ENCODE measurements around the gene UVSSA.
"Not testable (repeated sequence)": the region's sequence is repeated elsewhere in the genome, so short reads cannot be mapped to it uniquely, and the experiment has no call there.

UVSSA gene

DNA sequence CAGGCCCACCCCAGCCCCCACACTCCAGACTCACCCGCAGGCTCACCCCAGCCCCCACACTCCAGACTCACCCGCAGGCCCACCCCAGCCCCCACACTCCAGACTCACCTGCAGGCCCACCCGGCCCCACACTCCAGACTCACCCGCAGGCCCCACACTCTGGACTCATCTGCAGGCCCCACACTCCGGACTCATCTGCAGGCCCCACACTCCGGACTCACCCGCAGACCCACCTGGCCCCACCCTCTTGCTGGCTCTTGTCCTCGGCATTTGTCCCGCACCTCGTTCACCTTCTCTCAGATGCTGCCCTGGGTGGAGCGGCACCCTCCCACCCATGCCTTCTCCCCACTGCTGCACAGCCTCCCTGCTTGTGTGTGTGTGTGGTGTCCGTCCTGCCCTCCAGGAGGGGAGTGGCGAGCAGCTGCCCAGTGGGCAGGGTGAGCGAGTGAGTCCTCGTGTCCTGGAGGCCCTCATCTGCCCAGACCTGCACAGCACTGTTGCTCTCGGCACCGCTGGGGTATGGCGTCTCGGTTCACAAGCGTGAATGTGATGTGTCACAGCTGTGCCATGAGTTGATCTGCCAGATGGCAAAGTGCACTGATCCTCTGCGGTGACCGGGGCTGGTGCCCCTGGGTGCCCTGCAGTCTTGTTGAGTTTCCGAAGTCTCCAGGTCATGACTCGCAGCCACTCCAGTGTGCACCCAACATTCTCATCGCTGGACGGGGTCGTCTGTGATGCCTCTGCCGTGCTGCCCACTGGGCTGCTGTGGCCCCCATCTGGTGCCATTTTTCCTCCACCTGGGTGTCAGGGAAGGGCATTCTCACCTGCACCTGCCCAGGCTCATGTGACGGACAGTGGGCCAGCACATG is 29.6 kb upstream of the UVSSA start:
- no peak for DNase-seq (ENCODE audit: low read depth)

DNA sequence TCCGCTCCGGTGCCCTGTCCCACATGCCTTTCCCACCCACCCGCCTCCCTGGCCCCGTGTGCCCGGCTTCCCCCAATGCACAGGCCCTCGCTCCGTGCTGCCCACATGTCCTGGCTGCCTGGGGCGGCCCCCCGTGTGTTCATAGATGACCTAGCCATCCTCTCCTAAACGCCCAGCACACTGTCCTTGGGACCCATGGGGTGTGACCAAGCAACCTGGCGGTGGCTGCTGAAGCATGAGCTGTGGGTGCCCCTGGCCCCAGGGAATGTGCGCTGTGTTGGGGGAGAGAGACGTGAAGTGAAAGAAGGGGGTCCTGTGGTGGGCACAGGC is 29.0 kb upstream of the UVSSA start:
- no peak for DNase-seq (ENCODE audit: low read depth)

DNA sequence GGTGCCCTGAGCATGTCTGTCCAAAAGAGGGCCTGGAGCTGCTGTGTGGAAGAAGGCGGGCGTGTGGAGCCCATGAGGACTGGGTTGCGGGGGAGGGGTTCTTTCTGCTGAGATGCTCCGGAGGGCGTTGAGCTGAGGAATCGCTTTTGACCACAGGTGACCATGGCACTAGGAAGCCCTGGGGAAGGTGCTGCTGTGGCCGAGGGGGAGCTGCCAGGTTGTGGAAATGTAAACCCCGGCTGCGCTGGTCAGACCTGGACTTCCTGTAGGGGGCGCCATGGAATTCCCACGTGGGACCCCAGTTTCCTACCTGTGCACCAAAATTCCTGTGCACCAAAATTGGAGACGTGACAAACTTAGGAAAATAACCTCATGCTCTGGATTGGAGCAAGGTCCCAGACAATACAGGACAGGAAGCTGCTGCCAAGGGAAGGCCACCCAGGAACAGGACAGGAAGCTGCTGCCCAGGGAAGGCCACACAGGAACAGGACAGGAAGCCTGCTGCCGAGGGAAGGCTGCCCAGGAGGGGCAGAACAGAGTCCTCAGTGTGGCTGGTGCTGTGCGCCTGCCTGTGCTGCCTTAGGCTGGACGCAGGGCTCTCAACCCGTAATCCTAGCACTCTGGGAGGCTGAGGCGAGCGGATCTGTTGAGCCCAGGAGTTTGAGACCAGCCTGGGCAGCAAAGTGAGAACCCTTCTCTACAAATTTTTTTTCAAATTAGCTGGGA is 28.4 kb upstream of the UVSSA start:
- peak; percentile 29 for DNase-seq (ENCODE audit: low read depth)

DNA sequence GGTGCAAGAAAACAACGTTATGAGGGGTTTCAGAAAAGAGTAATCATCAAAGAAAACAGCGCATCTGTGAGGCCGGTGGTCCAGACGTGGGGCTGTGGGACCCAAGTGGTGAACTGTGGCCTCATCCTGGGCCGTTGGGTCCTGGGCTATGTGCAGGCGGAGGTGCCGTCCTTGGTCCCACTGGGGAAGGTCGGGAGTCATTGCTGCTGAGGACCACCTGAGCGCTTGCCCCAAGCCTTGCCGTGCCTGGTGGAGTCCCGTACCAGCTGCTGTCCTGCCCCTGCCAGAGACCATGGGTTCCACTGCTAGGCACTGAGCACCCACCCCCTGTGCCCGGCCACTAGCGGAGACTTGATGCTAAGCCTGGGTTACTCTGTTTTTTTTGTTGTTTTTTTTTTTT is 25.5 kb upstream of the UVSSA start:
- DNase-seq (ENCODE audit: low read depth) = no peak

DNA sequence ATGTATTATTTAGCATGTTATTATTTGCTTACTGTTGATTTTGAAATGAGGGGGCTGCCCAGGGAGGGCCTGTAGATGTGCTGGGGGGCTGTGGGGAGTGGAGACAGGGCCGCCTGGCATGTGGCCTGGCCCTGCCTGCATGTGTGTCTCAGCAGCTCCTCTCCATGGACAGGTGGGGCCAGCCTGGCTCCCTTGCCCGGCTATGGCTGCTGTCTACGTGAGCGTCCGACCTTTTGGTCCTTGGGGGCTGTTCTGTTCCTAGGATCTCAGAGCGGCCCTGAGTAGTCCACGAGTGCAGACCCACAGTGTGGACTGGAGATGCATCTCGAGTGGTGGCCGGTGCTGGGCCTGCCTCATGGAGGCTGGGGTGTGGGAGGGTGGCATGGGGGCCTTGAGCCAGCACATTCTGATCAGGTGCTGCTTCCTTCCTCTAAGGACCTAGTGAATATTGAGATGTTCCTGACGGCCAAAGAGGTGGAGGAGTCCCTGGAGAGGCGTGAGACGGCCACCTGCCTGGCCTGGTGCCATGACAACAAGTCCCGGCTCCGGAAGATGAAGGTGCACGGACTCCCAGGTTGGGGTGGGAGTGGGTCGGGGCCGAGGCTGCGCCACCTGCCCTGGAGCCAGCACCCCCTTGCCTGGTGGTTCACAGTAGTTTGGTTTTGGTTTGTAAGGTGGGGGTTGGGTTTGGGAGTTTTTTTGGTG is 24.9 kb upstream of the UVSSA start:
- DNase-seq (ENCODE audit: low read depth) = no peak

DNA sequence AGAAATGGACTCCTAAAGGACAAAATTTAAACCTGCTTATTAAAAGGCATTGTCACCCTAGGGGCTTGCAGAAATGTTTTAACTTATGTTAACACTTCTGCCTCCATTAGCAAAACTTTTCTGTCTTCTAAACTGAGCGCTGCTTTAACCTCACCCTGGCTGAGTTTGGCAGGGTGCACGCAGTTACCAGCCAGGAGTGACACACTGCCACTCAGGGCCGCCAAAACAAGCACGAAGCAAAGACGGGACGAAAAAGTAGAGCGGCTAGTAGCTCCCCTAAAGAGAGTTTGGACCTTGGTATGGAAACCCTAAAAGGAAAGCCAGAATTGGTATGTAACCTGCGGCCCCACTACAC is 23.8 kb upstream of the UVSSA start:
- DNase-seq (ENCODE audit: low read depth) = no peak

DNA sequence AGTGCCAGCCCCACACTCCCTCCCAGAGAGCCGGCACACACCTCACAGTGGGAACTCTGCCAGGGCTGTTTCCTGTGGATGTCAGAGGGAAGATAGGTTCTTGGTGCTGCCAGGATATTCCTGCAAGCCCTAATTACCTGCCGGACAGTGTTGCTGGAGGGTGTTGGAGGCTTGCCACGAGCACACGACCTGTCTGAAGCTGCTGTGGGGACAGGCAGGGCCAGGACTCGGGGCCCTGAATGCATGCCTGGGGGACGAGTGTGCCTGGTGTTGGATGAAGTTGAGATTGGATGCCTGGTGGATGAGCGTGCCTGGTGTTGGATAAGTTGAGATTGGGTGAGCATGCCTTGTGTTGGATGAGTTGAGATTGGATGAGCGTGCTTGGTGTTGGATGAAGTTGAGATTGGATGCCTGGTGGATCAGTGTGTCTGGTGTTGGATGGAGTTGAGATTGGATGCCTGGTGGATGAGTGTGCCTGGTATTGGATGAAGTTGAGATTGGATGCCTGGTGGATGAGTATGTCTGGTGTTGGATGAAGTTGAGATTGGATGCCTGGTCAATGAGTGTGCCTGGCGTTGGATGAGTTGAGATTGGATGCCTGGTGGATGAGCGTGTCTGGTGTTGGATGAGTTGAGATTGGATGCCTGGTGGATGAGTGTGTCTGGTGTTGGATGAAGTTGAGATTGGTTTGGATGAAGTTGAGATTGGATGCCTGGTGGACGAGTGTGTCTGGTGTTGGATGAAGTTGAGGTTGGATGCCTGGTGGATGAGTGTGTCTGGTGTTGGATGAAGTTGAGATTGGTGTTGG is 23.2 kb upstream of the UVSSA start:
- no peak for DNase-seq (ENCODE audit: low read depth)

DNA sequence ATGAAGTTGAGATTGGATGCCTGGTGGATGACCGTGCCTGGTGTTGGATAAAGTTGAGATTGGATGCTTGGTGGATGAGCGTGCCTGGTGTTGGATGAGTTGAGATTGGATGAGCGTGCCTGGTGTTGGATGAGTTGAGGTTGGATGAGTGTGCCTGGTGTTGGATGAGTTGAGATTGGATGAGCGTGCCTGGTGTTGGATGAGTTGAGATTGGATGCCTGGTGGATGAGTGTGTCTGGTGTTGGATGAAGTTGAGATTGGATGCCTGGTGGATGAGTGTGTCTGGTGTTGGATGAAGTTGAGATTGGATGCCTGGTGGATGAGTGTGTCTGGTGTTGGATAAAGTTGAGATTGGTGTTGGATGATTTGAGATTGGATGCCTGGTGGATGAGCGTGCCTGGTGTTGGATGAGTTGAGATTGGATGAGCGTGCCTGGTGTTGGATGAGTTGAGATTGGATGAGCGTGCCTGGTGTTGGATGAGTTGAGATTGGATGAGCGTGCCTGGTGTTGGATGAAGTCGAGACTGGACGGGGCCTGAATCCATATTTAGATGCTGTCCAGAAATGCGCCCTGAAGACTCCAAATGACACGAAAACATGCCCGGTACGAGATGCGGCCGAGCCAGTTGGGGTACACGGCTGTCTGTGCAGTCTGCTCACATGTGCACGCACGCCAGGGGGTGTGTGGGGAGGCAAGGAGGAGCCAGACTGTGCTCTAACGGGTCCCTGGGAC is 22.4 kb upstream of the UVSSA start:
- DNase-seq (ENCODE audit: low read depth) = not testable (repeated sequence)

DNA sequence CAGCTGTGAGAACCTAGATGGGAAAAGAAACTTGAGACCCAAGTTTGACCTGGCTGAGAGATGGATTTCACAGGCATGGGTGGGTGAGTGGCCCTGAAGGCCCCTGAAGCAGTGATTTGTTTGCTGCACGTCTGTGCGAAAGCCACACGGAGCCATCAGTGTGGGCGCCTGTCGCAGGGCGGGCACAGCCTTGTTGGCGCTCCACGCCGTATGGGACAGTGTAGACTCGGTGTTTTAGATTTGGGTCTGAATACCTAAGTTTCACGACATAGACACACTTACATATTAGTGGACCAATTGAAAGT is 21.9 kb upstream of the UVSSA start:
- no peak for DNase-seq (ENCODE audit: low read depth)

DNA sequence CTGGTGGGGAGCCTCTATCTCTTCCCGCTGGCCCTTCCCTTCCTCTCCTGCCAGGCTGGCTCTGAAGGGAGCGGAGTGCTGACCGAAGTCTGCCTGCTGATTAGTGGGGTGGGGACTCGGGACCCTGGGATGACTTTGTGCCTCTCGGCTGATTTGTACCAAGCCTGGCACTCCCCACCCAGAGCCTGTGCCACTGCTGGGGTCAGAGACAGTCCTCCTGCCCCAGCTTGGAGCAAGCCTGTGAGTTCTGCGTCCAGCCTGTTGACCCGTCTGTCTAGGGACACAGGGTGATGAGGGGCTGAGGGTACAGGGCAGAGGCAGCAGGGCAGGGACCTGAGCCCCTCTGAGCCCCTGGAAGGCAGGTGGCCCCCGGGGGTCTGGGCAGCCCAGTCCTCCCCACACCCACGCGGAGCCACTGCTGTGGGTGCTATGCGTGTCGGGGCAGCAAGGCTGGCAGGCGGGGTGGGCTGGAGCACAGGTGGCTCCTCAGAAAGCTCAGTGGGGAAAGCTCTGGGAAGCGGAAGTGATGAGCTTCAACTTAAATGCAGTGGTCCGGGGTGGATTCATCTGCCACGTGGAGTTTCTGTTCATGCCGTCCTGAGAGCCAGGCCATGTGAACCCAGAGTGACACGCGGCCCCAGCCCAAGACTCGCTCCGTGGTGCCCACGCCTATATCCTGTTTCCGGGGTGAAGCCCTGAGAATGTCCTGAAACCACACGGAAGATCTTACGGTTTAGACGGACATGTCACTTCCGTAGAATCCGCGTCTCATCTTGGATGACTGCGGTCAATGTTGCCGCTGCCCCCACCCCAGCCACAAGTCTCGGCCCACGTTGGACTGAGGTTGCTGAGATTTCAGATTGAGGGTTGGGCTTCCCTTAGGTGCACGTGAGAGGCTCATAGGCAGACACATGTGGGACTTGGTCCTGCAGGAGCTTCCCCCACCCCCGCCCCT is 21.1 kb upstream of the UVSSA start:
- DNase-seq (ENCODE audit: low read depth) = no peak

DNA sequence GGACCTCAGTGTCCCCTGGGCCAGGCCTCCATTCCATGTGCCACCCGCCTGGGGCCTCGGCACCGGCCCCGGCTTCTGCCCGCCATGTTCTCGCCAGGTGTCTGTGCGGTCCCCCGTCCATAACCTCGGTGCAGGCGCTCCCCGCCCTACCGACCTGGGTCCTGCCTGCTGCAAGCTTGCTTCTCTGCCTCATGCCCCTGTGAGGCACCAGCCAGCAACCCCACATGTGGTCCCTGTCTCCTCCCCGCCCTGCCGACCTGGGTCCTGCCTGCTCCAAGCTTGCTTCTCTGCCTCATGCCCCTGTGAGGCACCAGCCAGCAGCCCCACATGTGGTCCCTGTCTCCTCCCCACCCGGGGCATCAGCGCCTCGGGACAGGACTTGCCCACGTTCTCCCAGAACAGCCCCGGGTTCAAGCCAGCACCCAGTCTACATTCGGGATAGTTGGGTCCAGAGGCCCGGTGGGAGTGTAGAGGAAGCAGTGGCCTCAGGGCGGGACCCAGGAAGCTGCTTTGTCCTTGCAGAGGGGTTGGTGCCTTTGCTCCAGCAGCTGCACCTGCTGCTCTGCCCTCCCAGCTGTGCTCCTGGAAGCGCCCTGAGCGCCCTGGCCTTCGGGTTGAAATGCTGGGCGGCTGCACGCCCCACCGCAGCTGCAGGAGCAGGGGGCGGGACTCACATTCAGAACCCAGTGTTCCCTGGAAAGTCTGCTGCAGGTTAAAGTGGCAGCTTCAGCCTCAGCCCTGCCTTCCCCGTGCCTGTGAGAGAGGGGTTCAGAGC is 20.1 kb upstream of the UVSSA start:
- DNase-seq (ENCODE audit: low read depth) = no peak

DNA sequence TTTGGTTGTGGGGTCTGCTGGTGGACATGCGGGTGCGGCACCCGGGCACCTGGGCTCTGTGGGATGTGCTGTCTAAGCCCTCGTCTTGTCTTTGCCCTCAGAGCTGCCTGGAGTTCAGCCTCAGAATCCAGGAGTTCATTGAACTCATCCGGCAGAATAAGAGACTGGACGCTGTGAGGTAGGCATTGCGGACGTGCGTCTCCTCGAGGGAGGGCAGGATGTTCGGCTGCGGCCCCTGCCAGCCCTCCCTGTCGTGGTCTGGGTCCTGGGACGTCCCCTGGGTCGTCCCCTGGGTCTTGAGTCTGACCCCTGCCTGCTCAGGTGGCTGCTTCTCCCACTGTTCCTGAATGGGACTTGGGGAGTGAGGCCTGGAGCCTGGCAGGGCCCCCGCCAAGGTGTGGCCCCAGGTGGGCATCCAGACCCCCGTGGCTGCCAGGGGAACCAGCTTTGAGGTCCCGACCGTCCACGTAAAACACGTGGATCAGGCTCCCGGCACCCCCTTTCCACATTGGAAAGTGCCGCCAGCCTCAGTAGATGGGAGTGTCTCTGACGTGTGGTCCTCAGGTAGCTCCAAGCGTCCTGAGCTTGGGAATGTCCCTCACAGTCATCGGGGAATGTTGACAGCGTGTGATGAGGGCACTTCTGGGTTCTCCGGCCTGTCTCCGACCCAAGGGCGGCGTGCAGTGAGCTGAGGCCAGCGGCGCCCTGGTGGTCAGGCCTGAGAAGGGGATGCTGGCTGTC is 19.3 kb upstream of the UVSSA start:
- no peak for DNase-seq (ENCODE audit: low read depth)

DNA sequence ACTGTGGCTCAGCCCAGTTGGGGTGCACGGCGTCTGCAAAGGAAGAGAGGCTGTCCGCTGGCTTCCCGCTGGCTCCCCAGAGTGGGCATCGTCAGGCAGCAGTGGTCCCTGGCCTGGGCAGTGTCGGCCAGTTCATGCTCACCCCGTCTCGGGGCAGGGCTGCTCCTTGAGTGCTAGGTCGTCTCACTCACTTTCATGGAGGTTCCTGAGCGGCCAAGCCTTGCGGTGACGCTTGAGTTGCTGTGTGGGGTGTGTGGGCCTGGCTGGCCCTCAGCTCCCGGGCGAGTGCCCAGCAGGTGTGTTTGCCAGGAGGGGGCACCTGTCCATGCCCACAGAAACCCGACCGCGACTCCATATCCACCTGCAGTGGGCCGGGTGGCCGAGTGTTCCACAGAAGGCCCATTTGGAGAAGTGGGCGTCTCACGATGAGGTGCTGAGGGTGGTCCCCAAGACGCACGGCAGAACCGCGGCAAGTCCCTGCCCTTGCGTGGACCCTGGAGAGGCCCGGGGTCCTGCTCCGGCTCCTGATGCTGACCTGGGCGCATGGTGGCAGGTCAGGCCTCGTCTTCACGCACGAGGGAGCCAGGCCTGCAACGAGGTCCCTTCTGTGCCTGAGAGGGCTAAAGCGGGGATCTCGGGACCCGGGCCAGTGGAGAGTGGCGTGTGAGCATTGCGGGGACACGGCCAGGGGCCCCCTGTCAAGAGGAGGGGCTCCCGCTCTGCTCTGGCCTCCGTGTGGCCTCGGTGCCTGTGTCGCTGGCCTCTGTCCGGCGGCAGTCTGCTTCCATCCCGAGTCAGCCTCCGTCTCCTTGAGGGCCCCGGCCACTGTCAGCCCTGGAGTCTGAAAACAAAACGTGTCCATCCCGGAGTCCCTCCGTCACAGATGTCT is 18.5 kb upstream of the UVSSA start:
- DNase-seq (ENCODE audit: low read depth) = no peak

DNA sequence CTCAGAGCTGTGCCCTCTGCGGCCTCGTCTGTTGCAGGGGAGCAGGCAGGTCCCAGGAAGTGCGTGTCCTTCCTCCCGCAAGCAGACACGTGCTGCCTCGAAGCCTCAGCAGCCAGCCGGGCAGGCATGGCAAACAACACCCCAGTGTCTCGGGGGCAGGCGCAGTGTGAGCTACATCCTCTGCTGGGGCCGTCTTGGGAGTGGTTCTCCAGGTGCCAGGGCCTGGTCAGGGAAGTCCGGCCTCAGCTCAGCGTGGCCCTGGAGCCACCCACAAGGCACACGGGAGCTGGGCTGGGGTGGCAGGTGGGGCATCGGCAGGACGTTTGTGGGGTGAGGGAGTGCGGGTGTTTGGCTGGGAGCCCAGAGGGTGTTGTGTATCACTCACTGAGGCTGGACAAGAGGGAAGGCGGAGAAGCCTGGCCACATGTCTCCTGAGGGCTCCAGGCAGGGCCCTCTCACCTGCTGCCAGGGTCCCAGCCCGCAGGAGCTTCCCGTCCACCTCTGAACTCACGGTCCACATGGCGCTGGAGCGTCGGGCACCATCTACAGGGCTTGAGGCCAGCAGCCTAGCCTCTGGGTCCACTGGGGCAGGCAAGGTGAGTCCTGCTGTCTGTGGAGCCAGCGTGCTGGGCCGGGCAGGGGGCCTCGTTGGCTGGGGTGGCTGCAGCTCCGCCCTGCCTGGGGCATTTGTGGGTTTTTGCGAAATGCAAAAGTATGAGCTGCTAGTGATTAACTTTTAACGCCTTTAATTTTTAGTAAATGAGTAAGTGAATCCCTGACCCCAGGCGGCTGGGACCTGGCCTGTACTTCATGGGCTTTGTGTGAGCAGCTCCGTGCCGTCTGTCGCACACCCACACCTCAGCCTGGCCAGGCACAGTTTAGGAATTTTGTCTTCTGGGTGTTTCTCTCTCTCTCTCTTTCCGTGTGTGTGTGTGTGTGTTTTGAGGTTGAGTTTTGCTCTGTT is 17.3 kb upstream of the UVSSA start:
- DNase-seq (ENCODE audit: low read depth) = no peak

DNA sequence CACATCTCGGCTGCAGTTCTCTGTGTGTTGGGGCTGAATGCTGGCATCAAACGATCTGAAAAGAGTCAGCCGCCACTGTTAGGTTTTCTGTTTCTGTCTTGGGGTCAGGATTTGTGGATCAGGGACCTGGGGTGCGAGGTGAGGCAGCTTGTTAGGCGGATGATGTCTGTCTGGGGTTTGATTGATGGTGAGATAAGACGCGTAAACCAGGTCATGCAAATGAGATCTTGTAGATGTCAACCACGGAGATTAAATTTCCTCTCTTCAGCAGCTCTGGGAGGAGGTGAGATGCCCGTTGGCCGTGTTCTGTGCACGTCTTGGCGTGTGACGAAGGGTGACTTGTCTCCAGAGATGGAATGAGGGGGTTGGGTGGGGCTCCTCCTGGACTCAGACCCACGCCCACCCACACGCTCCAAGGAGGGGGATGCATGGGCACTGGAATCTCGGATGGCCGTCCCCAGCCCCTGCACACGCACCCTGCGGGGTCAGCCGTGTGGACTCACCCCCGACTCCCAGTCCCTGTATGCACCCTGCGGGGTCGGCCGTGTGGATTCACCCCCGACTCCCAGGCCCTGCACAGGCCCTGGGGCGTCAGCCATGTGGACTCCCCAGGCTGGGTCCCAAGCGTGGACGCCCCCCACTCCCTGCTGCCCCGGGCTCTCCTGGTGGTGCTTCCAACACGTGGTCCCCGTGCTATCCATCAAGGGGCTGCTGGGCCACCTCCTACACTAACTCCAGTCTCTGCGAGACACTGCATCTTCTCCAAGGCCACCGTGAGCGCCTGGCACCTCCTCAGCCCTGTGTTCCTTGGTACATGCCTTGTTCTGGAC is 16.0 kb upstream of the UVSSA start:
- peak; percentile 34 for DNase-seq (ENCODE audit: low read depth)

All from activated T-cell treated with anti-CD3 and anti-CD28 coated beads for 1 hour (primary cell).